CD4-positive, CD25-positive, alpha-beta regulatory T cell (primary cell): ENCODE results near the gene PAIP1. TPM values are rescaled to one million over a fixed set of nuclear protein-coding genes. Genes with fewer than 3 reads are reported as not detected.
"Not testable (repeated sequence)": the region's sequence is repeated elsewhere in the genome, so short reads cannot be mapped to it uniquely, and the experiment has no call there.

Source experiments
- ATAC-seq, 2 donors: fragments of 150-1000 bp; cut with Tn5 transposase; one replicate each; pipeline ENCODE4 v1.10.0; 2021; ENCODE audit warnings: low read depth in 2 of 2, moderate number of reproducible peaks in 2 of 2, moderate library complexity in 1 of 2
- DNase-seq, 3 donors: peaks; one replicate each; pipeline versions ENCODE4 v3.0.0 to v3.0.0-alpha.2; 2012 to 2022; ENCODE audit warnings: mixed read lengths in 1 of 3
- H3K27ac ChIP-seq: one replicate; pipeline ENCODE4 v1.7.0; 2013; ENCODE audit warnings: mild to moderate bottlenecking, low read length; ENCODE audit not compliant: insufficient read depth, poor library complexity, severe bottlenecking
- H3K27me3 ChIP-seq: one replicate; pipeline ENCODE4 v1.7.0; 2013; ENCODE audit warnings: low read length; ENCODE audit not compliant: control insufficient read depth, insufficient read depth
- H3K36me3 ChIP-seq: one replicate; pipeline ENCODE4 v1.7.0; 2013; ENCODE audit warnings: mild to moderate bottlenecking, low read length, moderate library complexity; ENCODE audit not compliant: control insufficient read depth, insufficient read depth
- H3K4me1 ChIP-seq: 2 replicates; pipeline ENCODE4 v1.7.0; 2013; ENCODE audit warnings: mild to moderate bottlenecking, low read length; ENCODE audit not compliant: insufficient read depth, control insufficient read depth, poor library complexity, severe bottlenecking
- H3K4me3 ChIP-seq: one replicate; pipeline ENCODE4 v1.7.0; 2013; ENCODE audit warnings: low read depth, mild to moderate bottlenecking, low read length, moderate library complexity
- H3K9me3 ChIP-seq, 2 experiments: 1 replicate in 1 of 2; 2 replicates in 1 of 2; pipeline ENCODE4 v1.7.0; 2013; ENCODE audit warnings: low read length in 2 of 2, mild to moderate bottlenecking in 1 of 2, moderate library complexity in 1 of 2; ENCODE audit not compliant: control insufficient read depth in 2 of 2
- H3K27ac Mint-ChIP-seq, 3 donors: one replicate each; pipeline ENCODE4 v1.8.0; 2020 to 2022; ENCODE audit warnings: mild to moderate bottlenecking in 3 of 3, mixed read lengths in 3 of 3, moderate library complexity in 2 of 3
- H3K27me3 Mint-ChIP-seq: one replicate; pipeline ENCODE4 v1.8.0; 2022; ENCODE audit warnings: mild to moderate bottlenecking, mixed read lengths
- H3K36me3 Mint-ChIP-seq: one replicate; pipeline ENCODE4 v1.8.0; 2020; ENCODE audit warnings: mixed read lengths
- H3K4me1 Mint-ChIP-seq, 4 donors: one replicate each; pipeline ENCODE4 v1.8.0; 2020 to 2022; ENCODE audit warnings: mixed read lengths in 4 of 4, mild to moderate bottlenecking in 1 of 4
- H3K4me3 Mint-ChIP-seq, 4 donors: one replicate each; pipeline ENCODE4 v1.8.0; 2020 to 2022; ENCODE audit warnings: mild to moderate bottlenecking in 4 of 4, mixed read lengths in 4 of 4, moderate library complexity in 3 of 4
- H3K9me3 Mint-ChIP-seq, 7 donors: one replicate each; pipeline ENCODE4 v1.8.0; 2020 to 2022; ENCODE audit warnings: mixed read lengths in 7 of 7, mild to moderate bottlenecking in 3 of 7, moderate library complexity in 2 of 7
- polyA plus RNA-seq, 4 donors: library from polyadenylated mRNA; unstranded; fragments of 300-500 nt; fragmentation: Illumina TruSeq; gene quantifications; one replicate each; pipeline ENCODE4 v1.2.3, GENCODE V29; 2021
- total RNA-seq: library from RNA; stranded (reverse); gene quantifications from one replicate; pipeline ENCODE4 v1.2.3, GENCODE V29; 2022

PAIP1 gene
- total and polyA plus RNA-seq, 5 donors from 2014 or later = 31.2 to 49.6 (median 43.2) TPM

GRCh38 chr5:43555895-43556606 lies 826 bp downstream of the PAIP1 start:
- peak overlapping the region in 3 of 4 donors; percentile 94 for H3K4me3 Mint-ChIP-seq
- H3K4me1 ChIP-seq = peaks cover 55% of the 10 kb centered on the region
- no peaks in the 10 kb centered on the region for H3K9me3 ChIP-seq
- H3K27ac ChIP-seq = peak overlapping the region; percentile 88
- peaks cover 21% of the 10 kb centered on the region for H3K36me3 ChIP-seq
- H3K27me3 Mint-ChIP-seq = peaks cover 7% of the 10 kb centered on the region
- H3K9me3 Mint-ChIP-seq = no peaks in the 10 kb centered on the region
- no peak for ATAC-seq
- peaks cover 7 to 21% (median 16%) of the 10 kb centered on the region in 4 donors for H3K4me1 Mint-ChIP-seq
- DNase-seq = peak in 2 of 3 donors; percentile 34 to 55
- peaks cover 1% of the 10 kb centered on the region for H3K36me3 Mint-ChIP-seq
- H3K27ac Mint-ChIP-seq = peak overlapping the region; percentile 96 to 98 (median 97)
- H3K4me3 ChIP-seq = peak overlapping the region; percentile 95
- no peaks in the 10 kb centered on the region for H3K27me3 ChIP-seq

DNA sequence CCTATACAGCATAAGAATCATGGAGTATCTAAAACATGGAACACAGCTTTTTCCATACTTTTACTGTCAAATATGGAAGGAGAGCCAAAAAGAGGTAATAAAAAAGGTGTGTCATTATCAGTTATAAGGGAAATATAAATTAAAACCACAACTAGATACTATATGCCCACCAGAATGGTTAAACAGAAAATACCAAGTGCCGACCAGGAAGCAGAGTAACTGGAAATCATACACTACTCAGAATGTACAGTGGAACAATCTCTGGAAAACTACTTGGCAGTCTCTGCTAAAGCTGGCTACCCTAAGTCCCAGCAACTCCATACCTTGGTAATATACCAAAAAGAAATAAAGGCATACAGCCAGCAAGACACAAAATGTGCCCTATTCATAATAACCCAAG lies 2.4 kb downstream of the PAIP1 start:
- no peaks in the 10 kb centered on the region for H3K9me3 Mint-ChIP-seq
- Histone ChIP-seq H3K9me3 (no peaks in the 10 kb centered on the region), H3K4me1 (peaks cover 60% of the 10 kb centered on the region), H3K27ac (peak overlapping the region; percentile 42), H3K36me3 (peaks cover 28% of the 10 kb centered on the region), H3K4me3 (peak overlapping the region; percentile 95), H3K27me3 (no peaks in the 10 kb centered on the region)
- ATAC-seq = no peak
- peaks cover 6% of the 10 kb centered on the region for H3K36me3 Mint-ChIP-seq
- H3K4me1 Mint-ChIP-seq = peaks cover 7 to 30% (median 22%) of the 10 kb centered on the region in 4 donors
- H3K27ac Mint-ChIP-seq = no peak overlapping the region
- H3K27me3 Mint-ChIP-seq = no peaks in the 10 kb centered on the region
- no peak for DNase-seq
- peak overlapping the region in 1 of 4 donors; percentile 70 for H3K4me3 Mint-ChIP-seq

DNA sequence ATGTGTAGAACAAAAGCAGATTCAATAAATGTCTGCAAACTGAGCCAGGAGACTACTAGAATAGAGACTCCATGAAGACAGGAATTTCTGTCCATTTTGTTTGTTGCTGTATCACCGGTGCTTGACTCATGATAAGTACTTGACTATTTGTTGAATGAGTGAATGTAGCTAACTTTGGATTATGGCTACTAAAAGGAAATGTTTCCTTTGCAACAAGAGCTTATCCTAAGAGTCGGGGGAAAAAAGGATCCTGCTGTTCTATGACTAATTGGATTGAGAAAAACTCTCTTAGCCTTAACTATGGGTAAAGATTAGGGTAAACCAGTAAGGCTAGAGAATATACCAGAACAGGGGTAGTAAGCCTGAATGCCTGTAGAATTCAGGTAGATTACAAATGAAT lies 3.5 kb downstream of the PAIP1 start:
- peaks cover 60% of the 10 kb centered on the region for H3K4me1 ChIP-seq
- no peaks in the 10 kb centered on the region for H3K27me3 ChIP-seq
- Mint-ChIP-seq H3K27me3 (no peaks in the 10 kb centered on the region), H3K36me3 (peaks cover 10% of the 10 kb centered on the region), H3K4me3 (no peak overlapping the region), H3K27ac (no peak overlapping the region), H3K9me3 (no peaks in the 10 kb centered on the region), H3K4me1 (peaks cover 13 to 34% (median 24%) of the 10 kb centered on the region in 4 donors)
- H3K4me3 ChIP-seq = peak overlapping the region; percentile 95
- no peak overlapping the region for H3K27ac ChIP-seq
- H3K9me3 ChIP-seq = no peaks in the 10 kb centered on the region
- DNase-seq = no peak
- no peak for ATAC-seq
- H3K36me3 ChIP-seq = peaks cover 29% of the 10 kb centered on the region

GRCh38 chr5:43551731-43552130 lies 5.1 kb downstream of the PAIP1 start:
- H3K4me3 Mint-ChIP-seq = no peak overlapping the region
- Histone ChIP-seq H3K27me3 (no peaks in the 10 kb centered on the region), H3K9me3 (no peaks in the 10 kb centered on the region), H3K27ac (no peak overlapping the region), H3K4me1 (peaks cover 55% of the 10 kb centered on the region), H3K36me3 (peaks cover 43% of the 10 kb centered on the region), H3K4me3 (peak overlapping the region; percentile 27)
- no peak for DNase-seq
- H3K27me3 Mint-ChIP-seq = no peaks in the 10 kb centered on the region
- H3K27ac Mint-ChIP-seq = peak overlapping the region in 1 of 3 donors; percentile 16
- peaks cover 10% of the 10 kb centered on the region for H3K36me3 Mint-ChIP-seq
- no peak for ATAC-seq
- H3K9me3 Mint-ChIP-seq = no peaks in the 10 kb centered on the region
- H3K4me1 Mint-ChIP-seq = peaks cover 19 to 32% (median 22%) of the 10 kb centered on the region in 4 donors

DNA sequence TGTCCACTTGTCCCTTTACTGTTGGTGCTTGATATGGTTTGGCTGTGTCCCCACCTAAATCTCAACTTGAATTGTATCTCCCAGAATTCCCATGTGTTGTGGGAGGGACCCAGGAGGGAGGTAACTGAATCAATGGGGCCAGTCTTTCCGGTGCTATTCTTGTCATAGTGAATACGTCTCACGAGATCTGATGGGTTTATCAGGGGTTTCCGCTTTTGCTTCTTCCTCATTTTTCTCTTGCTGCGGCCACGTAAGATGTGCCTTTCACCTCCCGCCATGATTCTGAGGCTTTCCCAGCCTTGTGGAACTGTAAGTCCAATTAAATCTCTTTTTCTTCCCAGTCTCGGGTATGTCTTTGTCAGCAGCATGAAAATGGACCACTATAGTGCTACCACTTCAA lies 7.6 kb downstream of the PAIP1 start:
- H3K4me3 ChIP-seq, H3K27ac Mint-ChIP-seq, H3K9me3 Mint-ChIP-seq, H3K4me3 Mint-ChIP-seq, ATAC-seq, H3K27me3 Mint-ChIP-seq, H3K9me3 ChIP-seq, H3K27ac ChIP-seq, DNase-seq, H3K27me3 ChIP-seq: not testable (repeated sequence)
- H3K36me3 Mint-ChIP-seq = peaks cover 26% of the 10 kb centered on the region
- peaks cover 12 to 31% (median 27%) of the 10 kb centered on the region in 4 donors for H3K4me1 Mint-ChIP-seq
- H3K4me1 ChIP-seq = peaks cover 36% of the 10 kb centered on the region
- H3K36me3 ChIP-seq = peaks cover 64% of the 10 kb centered on the region

DNA sequence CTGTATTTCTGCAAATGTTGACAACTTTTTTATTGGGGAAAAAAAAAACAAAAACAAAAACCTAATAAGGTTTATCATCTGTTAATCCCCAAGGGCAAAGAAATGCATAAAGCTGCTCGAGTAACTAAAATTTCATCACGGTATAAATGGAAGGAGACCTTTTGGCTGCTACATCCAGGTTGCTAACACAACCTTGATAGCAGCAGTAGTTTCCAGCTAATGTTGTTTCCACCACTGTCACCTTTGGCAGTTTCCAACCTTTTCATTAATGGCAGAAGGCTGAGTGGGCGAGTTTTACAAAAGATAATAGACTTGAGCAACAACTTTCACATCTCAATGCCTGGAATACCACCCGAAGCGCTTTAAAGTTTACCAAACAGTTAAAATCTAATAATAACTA lies 8.5 kb downstream of the PAIP1 start:
- H3K9me3 Mint-ChIP-seq = no peaks in the 10 kb centered on the region
- H3K27me3 Mint-ChIP-seq = no peaks in the 10 kb centered on the region
- peaks cover 14 to 35% (median 30%) of the 10 kb centered on the region in 4 donors for H3K4me1 Mint-ChIP-seq
- no peaks in the 10 kb centered on the region for H3K9me3 ChIP-seq
- H3K4me3 Mint-ChIP-seq = no peak overlapping the region
- H3K36me3 Mint-ChIP-seq = peaks cover 28% of the 10 kb centered on the region
- H3K36me3 ChIP-seq = peaks cover 64% of the 10 kb centered on the region
- DNase-seq (no peak), ATAC-seq (no peak)
- H3K4me1 ChIP-seq = peaks cover 27% of the 10 kb centered on the region
- H3K4me3 ChIP-seq = no peak overlapping the region
- H3K27ac ChIP-seq = no peak overlapping the region
- no peaks in the 10 kb centered on the region for H3K27me3 ChIP-seq
- H3K27ac Mint-ChIP-seq = no peak overlapping the region

DNA sequence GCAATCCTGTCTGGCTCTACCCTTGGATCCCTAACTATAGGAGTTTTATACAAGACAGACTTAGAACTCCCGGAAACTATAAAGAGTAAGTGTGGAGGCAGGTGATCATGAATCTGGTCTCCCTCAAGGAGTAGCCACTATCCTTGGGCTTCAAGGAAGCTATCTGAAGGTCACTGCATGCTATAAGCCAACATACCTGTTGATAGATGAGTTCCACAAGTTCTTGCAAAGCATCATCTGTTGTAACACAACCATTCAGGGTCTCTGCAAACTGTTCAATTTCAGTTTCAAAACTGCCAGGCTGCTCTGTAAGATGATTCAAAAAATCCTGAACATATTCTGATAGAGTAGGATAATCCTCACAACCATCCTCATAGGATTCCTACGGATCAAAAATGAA lies 9.3 kb downstream of the PAIP1 start:
- peaks cover 14 to 36% (median 35%) of the 10 kb centered on the region in 4 donors for H3K4me1 Mint-ChIP-seq
- Histone ChIP-seq H3K4me1 (peaks cover 19% of the 10 kb centered on the region), H3K27ac (no peak overlapping the region), H3K36me3 (peaks cover 73% of the 10 kb centered on the region), H3K9me3 (no peaks in the 10 kb centered on the region), H3K27me3 (no peaks in the 10 kb centered on the region), H3K4me3 (no peak overlapping the region)
- H3K36me3 Mint-ChIP-seq = peaks cover 28% of the 10 kb centered on the region
- H3K4me3 Mint-ChIP-seq = no peak overlapping the region
- no peaks in the 10 kb centered on the region for H3K9me3 Mint-ChIP-seq
- no peak for ATAC-seq
- H3K27me3 Mint-ChIP-seq = no peaks in the 10 kb centered on the region
- DNase-seq = no peak
- no peak overlapping the region for H3K27ac Mint-ChIP-seq

GRCh38 chr5:43543434-43543833 lies 13.4 kb downstream of the PAIP1 start:
- no peak overlapping the region for H3K4me3 ChIP-seq
- H3K36me3 ChIP-seq = peaks cover 87% of the 10 kb centered on the region
- H3K4me1 ChIP-seq = no peaks in the 10 kb centered on the region
- no peak overlapping the region for H3K27ac ChIP-seq
- H3K27ac Mint-ChIP-seq = no peak overlapping the region
- H3K9me3 Mint-ChIP-seq = no peaks in the 10 kb centered on the region
- H3K9me3 ChIP-seq = no peaks in the 10 kb centered on the region
- no peaks in the 10 kb centered on the region for H3K27me3 ChIP-seq
- no peak for DNase-seq
- H3K36me3 Mint-ChIP-seq = peaks cover 30% of the 10 kb centered on the region
- no peaks in the 10 kb centered on the region for H3K27me3 Mint-ChIP-seq
- no peak for ATAC-seq
- H3K4me3 Mint-ChIP-seq = no peak overlapping the region
- peaks cover 15 to 33% (median 30%) of the 10 kb centered on the region in 4 donors for H3K4me1 Mint-ChIP-seq
